Colon (tissue), 2 donors: ENCODE data around the gene LHX3.

Experiments used
- FAIRE-seq: peaks from 2 replicates; lab custom pipeline; 2012; peaks lifted over from hg19 to GRCh38; lab: Jason Lieb, UNC
- donor health status: control.
- donor health status: control.

LHX3 gene

DNA sequence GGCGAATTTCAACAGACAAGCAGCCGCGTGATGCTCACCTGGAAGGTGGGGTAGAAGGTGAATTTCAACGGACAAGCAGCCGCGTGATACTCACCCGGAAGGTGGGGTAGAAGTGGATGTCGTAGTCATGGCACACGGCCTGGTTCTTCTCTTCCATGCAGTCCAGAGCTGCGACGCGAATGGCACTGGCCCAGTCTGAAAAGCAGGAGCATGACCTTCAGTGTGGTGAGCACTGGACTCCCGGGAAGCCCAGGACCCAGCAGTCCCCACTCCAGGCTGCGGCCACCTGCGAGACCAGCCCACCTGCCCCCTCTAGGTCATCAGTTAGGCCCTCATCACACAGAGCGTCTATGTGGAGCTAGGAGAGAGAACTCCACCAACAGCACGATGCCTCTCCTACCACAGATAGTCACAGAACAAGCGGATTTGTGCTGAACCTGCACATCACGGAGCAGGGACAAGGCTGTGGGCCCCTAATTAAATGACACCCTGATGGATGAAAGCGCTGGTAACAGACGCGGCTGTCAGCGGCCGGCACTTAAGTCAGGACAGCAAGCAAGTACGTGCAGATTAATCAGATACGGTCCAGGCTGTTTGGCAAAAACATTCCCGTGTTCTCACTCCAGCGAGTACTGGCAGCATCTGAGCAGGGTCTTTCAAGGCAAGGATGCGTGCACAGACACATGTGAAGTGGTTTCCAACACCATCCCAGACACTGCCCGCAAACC lies 21.9 kb upstream of the LHX3 start:
- no peak for FAIRE-seq

GRCh38 chr9:136225748-136226679 lies 21.1 kb upstream of the LHX3 start:
- no peak for FAIRE-seq

DNA sequence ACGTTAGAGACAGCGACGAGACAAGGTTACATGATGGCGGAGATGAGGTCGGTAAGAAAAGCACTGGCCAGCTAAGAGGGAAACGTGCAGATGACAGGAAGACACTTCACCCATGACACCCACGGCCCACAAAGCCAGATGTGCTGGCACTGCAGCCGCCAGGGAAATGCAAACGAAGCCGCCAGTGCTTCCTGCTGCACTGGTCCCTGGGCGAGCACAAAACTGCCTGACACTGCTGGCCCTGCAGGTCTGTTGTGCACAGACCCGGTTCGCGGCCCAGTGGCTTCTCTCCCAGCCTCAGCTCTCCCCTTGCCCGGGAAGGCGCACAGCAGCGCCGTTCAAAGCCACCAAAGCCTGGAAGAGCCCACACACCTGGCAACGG lies 20.4 kb upstream of the LHX3 start:
- no peak for FAIRE-seq

- FAIRE-seq: no peak
These were observed 19.1 kb upstream of the LHX3 start for GRCh38 chr9:136223871-136224640.

DNA sequence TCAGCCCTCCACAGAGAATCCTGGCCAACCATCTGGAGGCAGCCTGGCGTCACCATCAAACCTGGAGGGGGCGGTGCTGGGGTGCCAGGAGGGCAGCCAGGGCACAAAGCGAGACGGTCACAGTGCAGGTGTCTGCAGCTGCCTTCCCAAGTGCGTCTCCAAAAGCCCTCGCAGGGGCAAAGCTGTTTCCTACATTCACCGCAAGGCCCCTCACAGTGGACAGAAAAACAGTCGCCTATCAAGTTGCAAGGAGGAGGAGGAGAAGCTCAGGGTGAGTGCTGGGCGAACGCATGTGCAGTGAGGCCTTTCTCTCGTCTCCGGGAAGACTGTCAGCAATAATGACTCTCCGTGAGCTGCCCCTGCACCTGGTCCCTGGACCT lies 18.0 kb upstream of the LHX3 start:
- no peak for FAIRE-seq

GRCh38 chr9:136222166-136222905 lies 17.4 kb upstream of the LHX3 start:
- FAIRE-seq: no peak

- FAIRE-seq: no peak
These were observed 15.2 kb upstream of the LHX3 start for GRCh38 chr9:136220017-136220729.

GRCh38 chr9:136219276-136219675 lies 14.3 kb upstream of the LHX3 start:
- FAIRE-seq: no peak

DNA sequence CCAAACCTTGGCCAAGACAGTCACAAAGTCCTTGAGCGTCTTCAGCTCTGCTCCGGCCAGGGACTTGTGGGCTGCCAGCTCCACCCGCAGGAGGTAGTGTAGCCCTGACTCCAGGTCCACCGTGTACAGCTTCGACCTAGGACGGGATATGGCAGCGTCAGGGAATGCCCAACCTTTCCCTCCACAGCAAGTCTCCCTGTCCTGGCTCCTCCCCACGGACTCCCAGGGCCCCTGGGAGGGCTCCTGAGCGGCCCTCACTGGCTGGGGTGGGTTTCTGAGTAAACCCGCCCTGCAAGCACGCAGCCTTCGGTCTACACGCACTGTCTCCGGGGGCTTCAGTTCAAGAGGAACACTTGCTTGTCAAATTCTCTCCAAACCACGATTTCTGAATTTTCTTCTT lies 13.7 kb upstream of the LHX3 start:
- FAIRE-seq: no peak

DNA sequence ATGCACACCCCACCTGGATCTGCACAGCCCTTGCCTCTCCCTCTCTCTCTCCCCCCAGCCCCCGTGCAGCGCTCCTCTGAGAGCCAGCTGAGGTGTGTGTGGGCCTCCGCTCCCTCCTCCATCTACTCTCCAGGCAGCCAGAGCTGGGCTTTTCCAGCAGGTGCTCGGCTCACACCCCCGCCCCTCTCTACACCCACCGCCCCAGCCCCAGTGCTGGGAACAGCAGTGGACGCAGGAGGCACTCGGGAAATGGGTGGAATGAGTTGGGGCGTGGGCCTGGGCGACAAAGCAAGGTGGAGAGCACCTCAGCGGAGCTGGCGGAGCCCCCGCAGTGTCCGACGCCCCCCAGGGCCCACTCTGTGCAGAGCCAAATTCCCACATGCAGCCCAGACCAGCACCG lies 13.3 kb upstream of the LHX3 start:
- FAIRE-seq: no peak

DNA sequence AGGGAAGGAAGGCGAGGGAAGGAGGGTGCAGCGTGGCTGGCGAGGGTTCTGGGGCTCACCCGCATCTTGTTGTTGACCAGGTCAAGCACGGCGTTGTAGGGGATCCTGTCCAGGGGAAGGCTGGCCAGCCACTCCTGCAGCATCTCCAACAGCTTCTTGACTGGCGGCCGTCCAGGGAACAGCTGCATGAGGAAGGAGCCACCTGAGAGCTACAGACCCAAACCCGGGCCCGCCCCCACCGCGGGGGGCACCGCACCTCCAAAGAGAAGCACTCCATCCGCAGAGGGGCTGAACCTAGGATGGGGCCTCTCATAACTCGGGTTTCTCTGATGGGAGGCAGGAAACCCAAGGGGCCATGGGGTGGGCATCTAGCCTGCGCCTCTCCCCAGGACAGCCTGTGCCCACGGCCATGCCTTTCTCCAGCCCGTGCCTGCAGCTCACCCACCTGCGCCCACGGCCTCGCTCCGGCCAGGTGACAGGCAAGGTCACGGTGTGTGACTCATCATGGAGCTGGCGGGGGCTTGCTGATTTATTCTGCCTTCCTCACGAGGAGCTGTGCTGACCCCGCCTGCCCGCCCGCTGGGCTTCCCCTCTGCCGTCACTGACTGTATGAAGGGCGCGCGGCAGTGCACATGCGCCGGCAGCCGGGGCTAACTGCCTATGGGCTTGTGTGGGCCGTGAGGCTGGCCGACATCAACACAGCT lies 11.8 kb upstream of the LHX3 start:
- FAIRE-seq: no peak

DNA sequence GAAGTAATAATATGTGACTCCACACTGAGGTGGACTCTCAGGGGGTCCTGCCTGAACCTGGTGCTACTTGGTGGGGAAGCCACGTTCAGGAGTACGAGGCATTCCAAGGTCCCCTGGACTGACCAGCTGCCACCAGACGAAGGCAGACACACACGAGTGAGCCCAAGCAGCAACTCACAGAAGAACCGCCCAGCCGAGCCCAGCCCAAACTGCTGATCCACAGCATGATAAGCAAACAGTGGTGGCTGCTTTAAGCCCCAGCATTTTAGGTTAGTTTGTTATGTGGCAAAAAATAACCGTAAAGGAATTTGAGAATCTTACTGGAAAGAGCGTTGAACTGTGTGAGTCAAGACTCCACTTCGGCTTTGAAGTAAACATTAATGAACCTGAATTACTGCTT lies 8.8 kb upstream of the LHX3 start:
- no peak for FAIRE-seq

- FAIRE-seq: no peak
These were observed 7.5 kb upstream of the LHX3 start for GRCh38 chr9:136212345-136212950.

- no peak for FAIRE-seq
These were observed 6.8 kb upstream of the LHX3 start for GRCh38 chr9:136211441-136212344.

DNA sequence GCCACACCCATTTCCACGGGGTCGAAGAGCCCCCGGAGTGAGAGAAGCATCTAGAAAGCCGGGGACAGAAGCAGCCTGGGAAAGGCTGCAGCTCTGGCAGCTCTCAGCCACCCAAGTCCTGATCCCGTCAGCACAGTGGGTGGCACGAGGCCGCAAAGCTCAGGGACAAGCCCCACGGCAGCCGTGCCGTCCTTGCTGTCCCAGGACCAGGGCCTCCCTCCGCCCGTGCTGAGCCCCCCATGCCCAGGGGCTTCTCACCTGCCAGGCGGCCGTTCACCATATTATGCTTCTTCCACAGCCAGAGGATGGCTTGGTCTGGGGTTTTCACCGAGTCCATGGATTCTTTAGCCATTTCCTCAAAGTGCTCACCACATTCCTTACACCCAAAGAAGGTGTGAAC lies 6.1 kb upstream of the LHX3 start:
- no peak for FAIRE-seq

DNA sequence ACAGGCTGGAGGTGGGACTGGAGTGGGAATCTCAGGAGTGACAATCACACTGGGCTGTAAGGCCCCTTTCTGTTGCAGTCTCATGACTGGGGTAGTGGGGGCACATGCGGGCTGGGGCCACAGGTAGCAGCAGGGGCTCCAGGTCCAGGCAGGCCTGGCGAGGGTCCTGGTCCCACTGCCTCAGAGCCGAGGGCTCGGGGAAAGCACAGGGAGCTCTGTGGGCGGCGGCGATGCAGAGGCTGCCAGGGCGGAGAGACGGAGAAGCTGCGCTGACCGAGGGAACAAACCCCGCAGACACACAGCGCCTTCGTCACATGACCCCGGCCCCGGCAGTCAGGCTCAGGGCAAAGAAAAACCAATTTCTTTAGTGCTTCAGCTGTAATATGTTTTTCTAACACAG lies 5.3 kb upstream of the LHX3 start:
- FAIRE-seq: no peak

- no peak for FAIRE-seq
These were observed 4.9 kb upstream of the LHX3 start for GRCh38 chr9:136209786-136210185.

DNA sequence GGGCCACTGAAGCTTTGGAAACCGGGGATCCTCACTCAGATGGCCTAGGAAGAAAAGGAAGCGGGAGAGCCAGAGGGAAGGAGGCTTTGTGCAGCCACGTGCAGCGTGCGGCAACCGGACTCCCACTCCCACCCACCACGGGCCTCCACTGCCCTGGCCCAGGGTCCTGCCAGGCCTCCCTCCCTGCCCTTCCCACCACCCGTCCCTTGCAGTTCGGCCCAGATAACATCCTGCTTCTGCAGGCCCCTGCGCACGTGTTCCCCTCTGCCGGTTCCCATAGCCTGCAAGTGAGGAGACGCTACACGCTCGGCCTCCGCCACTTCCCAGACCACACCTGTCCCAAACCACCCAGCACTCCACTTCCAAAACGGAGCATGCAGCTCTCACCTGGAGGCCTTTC lies 4.3 kb upstream of the LHX3 start:
- no peak for FAIRE-seq

- FAIRE-seq: no peak
These were observed 3.7 kb upstream of the LHX3 start for GRCh38 chr9:136208675-136209074.
